A549 (cell line): ENCODE results near the gene NKAIN2. TPM values are rescaled to one million over a fixed set of nuclear protein-coding genes. Genes with fewer than 3 reads are reported as not detected.

Experiments used
- ATAC-seq, 2 experiments: fragments of 200-7000 bp in 1 of 2; fragments of >200 bp in 1 of 2; cut with Nextera tagmentation in 1 of 2; cut with Tn5 transposase in 1 of 2; 3 replicates each; pipeline versions ENCODE4 v1.8.0 to v1.9.1; 2018 to 2020; ENCODE audit warnings: mild to moderate bottlenecking in 1 of 2, moderate library complexity in 1 of 2
- CTCF ChIA-PET: fragments of 300-600 bp; sonication (Branson Sonifier 250); formaldehyde crosslinking; extraction: SDS; loops from one replicate; lab custom pipeline; 2021; ENCODE audit warnings: antibody characterized with exemption, inconsistent platforms; lab: Yijun Ruan, JAX
- POLR2A ChIA-PET: fragments of 350-600 bp; formaldehyde crosslinking; extraction: SDS; loops from one replicate; lab custom pipeline; 2021; ENCODE audit warnings: antibody characterized with exemption, inconsistent platforms; lab: Yijun Ruan, JAX
- DNase-seq, 2 experiments: peaks; one replicate each; pipeline versions ENCODE4 v3.0.0 to v3.0.0-alpha.2; 2011 to 2016; ENCODE audit warnings: low read depth in 1 of 2, low spot score in 1 of 2
- FAIRE-seq: peaks from 2 replicates; lab custom pipeline; 2011; peaks lifted over from hg19 to GRCh38; lab: Jason Lieb, UNC
- H3K27ac ChIP-seq, 2 experiments: fragments of >200 bp; sonication (Bioruptor Twin); formaldehyde crosslinking; 3 replicates each; pipeline ENCODE4 v1.5.1; 2016 to 2017
- H3K4me1 ChIP-seq: fragments of >200 bp; sonication (Bioruptor Twin); formaldehyde crosslinking; 3 replicates; pipeline ENCODE4 v1.6.1; 2016
- H3K4me2 ChIP-seq: fragments of >200 bp; sonication (Bioruptor Twin); formaldehyde crosslinking; 3 replicates; pipeline ENCODE4 v1.6.1; 2016
- H3K4me3 ChIP-seq: fragments of >200 bp; sonication (Bioruptor Twin); formaldehyde crosslinking; 3 replicates; pipeline ENCODE4 v1.5.1; 2016
- H3K9me3 ChIP-seq: fragments of >200 bp; sonication (Bioruptor Twin); formaldehyde crosslinking; 3 replicates; pipeline ENCODE4 v1.6.1; 2016
- ATOH8 ChIP-seq: fragments of 250-450 bp; sonication (Bioruptor Pico); IDR thresholded peaks from 2 replicates; pipeline ENCODE4 v1.5.0; 2020; ENCODE audit warnings: low read depth, mild to moderate bottlenecking, moderate library complexity
- CEBPB ChIP-seq, 2 experiments: fragments of >200 bp in 1 of 2; sonication (Bioruptor Twin) in 1 of 2; formaldehyde crosslinking in 1 of 2; IDR thresholded peaks; 2 replicates each; pipeline ENCODE4 v1.6.1; 2012 to 2016
- E2F6 ChIP-seq: IDR thresholded peaks from 2 replicates; pipeline ENCODE4 v1.6.1; 2012; ENCODE audit warnings: low read depth, borderline replicate concordance
- EP300 ChIP-seq, 2 experiments: fragments of >200 bp; sonication (Bioruptor Twin); formaldehyde crosslinking; IDR thresholded peaks; 2 replicates in 1 of 2; 3 replicates in 1 of 2; pipeline ENCODE4 v1.6.1; 2016 to 2017
- FOXS1 ChIP-seq: fragments of 250-450 bp; sonication (Bioruptor Pico); IDR thresholded peaks from 2 replicates; pipeline ENCODE4 v1.5.0; 2020; ENCODE audit warnings: mild to moderate bottlenecking, moderate library complexity
- GATA3 ChIP-seq: IDR thresholded peaks from 2 replicates; pipeline ENCODE4 v1.6.1; 2012; ENCODE audit warnings: borderline replicate concordance
- HDAC2 ChIP-seq: fragments of 200-600 bp; sonication (generic); IDR thresholded peaks from 2 replicates; pipeline ENCODE4 v1.6.1; 2016
- HMGXB4 ChIP-seq: fragments of 250-450 bp; sonication (Bioruptor Pico); IDR thresholded peaks from 2 replicates; pipeline ENCODE4 v1.5.0; 2021; ENCODE audit warnings: mild to moderate bottlenecking, moderate library complexity, borderline replicate concordance
- HOXB5 ChIP-seq: fragments of 250-450 bp; sonication (Bioruptor Pico); IDR thresholded peaks from 2 replicates; pipeline ENCODE4 v1.5.0; 2020; ENCODE audit warnings: mild to moderate bottlenecking, moderate library complexity
- JUNB ChIP-seq: fragments of >200 bp; sonication (Bioruptor Twin); formaldehyde crosslinking; IDR thresholded peaks from 2 replicates; pipeline ENCODE4 v1.6.1; 2016
- KDM5A ChIP-seq: fragments of 200-600 bp; sonication (generic); IDR thresholded peaks from 2 replicates; pipeline ENCODE4 v1.6.1; 2016; ENCODE audit warnings: antibody characterized with exemption, mild to moderate bottlenecking
- MAFK ChIP-seq: fragments of 450-650 bp; IDR thresholded peaks from 2 replicates; pipeline ENCODE4 v1.6.1; 2014; ENCODE audit not compliant: partially characterized antibody
- NR3C1 ChIP-seq: fragments of >200 bp; sonication (Bioruptor Twin); formaldehyde crosslinking; IDR thresholded peaks from 3 replicates; pipeline ENCODE4 v1.6.1; 2017
- RAD21 ChIP-seq, 2 experiments: fragments of >200 bp in 1 of 2; sonication (Bioruptor Twin) in 1 of 2; formaldehyde crosslinking in 1 of 2; IDR thresholded peaks in 1 of 2; conservative IDR thresholded peaks in 1 of 2; 2 replicates in 1 of 2; 3 replicates in 1 of 2; pipeline ENCODE4 v1.6.1; 2012 to 2018; ENCODE audit warnings: inconsistent platforms in 1 of 2
- RARB ChIP-seq: fragments of 250-450 bp; sonication (Bioruptor Pico); IDR thresholded peaks from 2 replicates; pipeline ENCODE4 v1.8.0; 2021; ENCODE audit warnings: mild to moderate bottlenecking, moderate library complexity
- RFX5 ChIP-seq: fragments of 450-650 bp; IDR thresholded peaks from 2 replicates; pipeline ENCODE4 v1.7.1; 2014; ENCODE audit warnings: antibody characterized with exemption, mild to moderate bottlenecking, moderate library complexity
- RNF2 ChIP-seq: fragments of 200-600 bp; sonication (generic); IDR thresholded peaks from 2 replicates; pipeline ENCODE4 v1.6.1; 2016; ENCODE audit warnings: low read depth, mild to moderate bottlenecking, antibody characterized with exemption, moderate library complexity, borderline replicate concordance
- SMC3 ChIP-seq: fragments of >200 bp; sonication (Bioruptor Twin); formaldehyde crosslinking; IDR thresholded peaks from 3 replicates; pipeline ENCODE4 v1.6.1; 2018; ENCODE audit warnings: inconsistent platforms
- SREBF2 ChIP-seq: fragments of 450-650 bp; IDR thresholded peaks from 2 replicates; pipeline ENCODE4 v1.6.1; 2014; ENCODE audit warnings: mild to moderate bottlenecking, moderate library complexity
- USF2 ChIP-seq: fragments of 450-650 bp; IDR thresholded peaks from 2 replicates; pipeline ENCODE4 v1.6.1; 2014; ENCODE audit warnings: antibody characterized with exemption
- ZC3H11A ChIP-seq: fragments of 450-650 bp; IDR thresholded peaks from 2 replicates; pipeline ENCODE4 v1.6.1; 2014; ENCODE audit warnings: antibody characterized with exemption, mild to moderate bottlenecking
- ZNF302 ChIP-seq: fragments of 250-450 bp; sonication (Bioruptor Pico); IDR thresholded peaks from 2 replicates; pipeline ENCODE4 v1.9.0; 2021; ENCODE audit warnings: inconsistent platforms, mild to moderate bottlenecking, moderate library complexity
- WGBS: methylation state at CpG from one replicate; pipeline ENCODE4 v1.1.6; 2017; ENCODE audit errors: missing lambda C conversion rate; 5-methylcytosine and 5-hydroxymethylcytosine counted together
- polyA plus RNA-seq, 4 experiments: library from polyadenylated mRNA; depleted of rRNA in 3 of 4; stranded (reverse); fragments of >200 nt; fragmentation: RNase III in 1 of 4; extraction: RNeasy Plus Mini Kit Qiagen cat#74134 plus additional on column Dnase treatment in 1 of 4; gene quantifications; 2 replicates in 3 of 4; 3 replicates in 1 of 4; pipeline ENCODE4 v1.2.3, GENCODE V29; 2011 to 2017
- TF ChIP-seq, protein P1 (sequence below): fragments of >200 bp; sonication (Bioruptor Twin); formaldehyde crosslinking; IDR thresholded peaks from 2 replicates; pipeline ENCODE4 v1.6.1; 2016

NKAIN2 gene
- polyA plus RNA-seq, 2 of the 4 experiments (the other 2 are of a cell fraction) = not detected

DNA sequence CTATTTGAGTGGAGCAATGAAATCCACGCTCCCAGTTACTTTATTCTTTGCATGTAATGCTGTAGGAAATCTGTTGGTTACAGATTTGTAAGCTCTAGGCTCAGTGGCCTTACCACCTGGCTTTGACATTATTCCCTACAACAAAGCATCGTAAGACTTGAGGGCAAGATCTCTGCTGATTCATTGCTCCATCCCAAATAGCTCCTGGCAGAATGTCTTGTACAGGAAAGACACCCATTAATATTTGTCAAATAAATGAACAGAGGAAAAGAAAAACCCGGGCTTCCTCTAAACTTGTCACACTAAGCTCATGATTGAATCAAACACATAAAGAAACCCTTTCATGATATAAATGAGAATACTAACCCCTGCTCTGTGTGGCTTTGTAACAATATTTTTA is 801.1 kb downstream of the NKAIN2 start:
- no peaks in the 10 kb centered on the region for H3K9me3 ChIP-seq
- H3K4me1 ChIP-seq = no peaks in the 10 kb centered on the region
- ATAC-seq = no peak
- no peak overlapping the region for H3K27ac ChIP-seq
- no peak overlapping the region for H3K4me2 ChIP-seq
- POLR2A ChIA-PET = no interaction called here
- CTCF ChIA-PET = interaction anchor here (0.5 kb wide), 1 partner anchor 206 kb away, joined by 3 read pairs; no protein-coding TSS in a partner anchor
- no peak for FAIRE-seq
- TF ChIP-seq ZNF302 (no peak), E2F6 (no peak), CEBPB (IDR thresholded peaks at IDR 0.05) (no peak), MAFK (no peak), KDM5A (no peak), SMC3 (no peak), FOXS1 (no peak), HOXB5 (no peak), ZC3H11A (no peak), HMGXB4 (CRISPR knock-in tag) (no peak), RFX5 (no peak), NR3C1 (no peak), RARB (CRISPR knock-in tag) (no peak), ATOH8 (no peak), HDAC2 (no peak)
- 19% methylated on average over 3 of the region's 3 CpGs for WGBS
- no peak overlapping the region for H3K4me3 ChIP-seq
- no peak for DNase-seq

GRCh38 chr6:124607119-124607627 is 803.5 kb downstream of the NKAIN2 start:
- TF ChIP-seq RNF2 (no peak), JUNB (no peak), GATA3 (no peak), SMC3 (no peak), HMGXB4 (CRISPR knock-in tag) (no peak), EP300 (IDR thresholded peaks at IDR 0.05) (no peak), MAFK (no peak), RAD21 (conservative IDR thresholded peaks at IDR 0.05 in 1 of 2, IDR thresholded peaks at IDR 0.05 in 1 of 2) (no peak), CEBPB (IDR thresholded peaks at IDR 0.05) (no peak), SREBF2 (no peak), USF2 (no peak)
- TF ChIP-seq, protein P1, sequence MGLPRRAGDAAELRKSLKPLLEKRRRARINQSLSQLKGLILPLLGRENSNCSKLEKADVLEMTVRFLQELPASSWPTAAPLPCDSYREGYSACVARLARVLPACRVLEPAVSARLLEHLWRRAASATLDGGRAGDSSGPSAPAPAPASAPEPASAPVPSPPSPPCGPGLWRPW = no peak

More at GRCh38 chr6:124607119-124607627, 803.5 kb downstream of the NKAIN2 start:
- CTCF ChIA-PET = no interaction called here
- no peak for ATAC-seq
- Histone ChIP-seq H3K4me2 (no peak overlapping the region), H3K4me3 (no peak overlapping the region), H3K27ac (no peak overlapping the region), H3K4me1 (no peaks in the 10 kb centered on the region), H3K9me3 (no peaks in the 10 kb centered on the region)
- POLR2A ChIA-PET = no interaction called here
- FAIRE-seq = no peak
- DNase-seq = no peak
